Midbrain (tissue), 1 donor: ENCODE measurements around the gene SPRTN.
"Not testable (repeated sequence)": the region's sequence is repeated elsewhere in the genome, so short reads cannot be mapped to it uniquely, and the experiment has no call there.

Experiments
- DNase-seq: peaks from one replicate; lab custom pipeline; 2025; lab: John Stamatoyannopoulos, UW

The SPRTN gene

GRCh38 chr1:231337043-231337471 is 1.0 kb upstream of the SPRTN start:
- DNase-seq, result no peak

GRCh38 chr1:231337472-231338269 is 422 bp upstream of the SPRTN start, which contains the start of gene EXOC8:
Gene EXOC8 (minus strand): TSS chr1:231337852. CDS start chr1:231337745, 107 bp downstream.
- peak; percentile 99 for DNase-seq

- DNase-seq, result no peak
Measured at GRCh38 chr1:231340328-231341013, 2.4 kb downstream of the SPRTN start.

- no peak for DNase-seq
Measured at GRCh38 chr1:231347961-231348360, 9.9 kb downstream of the SPRTN start.

GRCh38 chr1:231348442-231348841 is 10.3 kb downstream of the SPRTN start:
- no peak for DNase-seq

- DNase-seq, result not testable (repeated sequence)
Measured at GRCh38 chr1:231348856-231349255, 10.8 kb downstream of the SPRTN start.

GRCh38 chr1:231351816-231352215 is 13.7 kb downstream of the SPRTN start:
- DNase-seq, result no peak

GRCh38 chr1:231353086-231353485 is 15.0 kb downstream of the SPRTN start:
- DNase-seq, result no peak

GRCh38 chr1:231354330-231355020 is 16.4 kb downstream of the SPRTN start:
- no peak for DNase-seq

- DNase-seq, result no peak
Measured at GRCh38 chr1:231355171-231355570, 17.1 kb downstream of the SPRTN start.

GRCh38 chr1:231357187-231357772 is 19.2 kb downstream of the SPRTN start:
- no peak for DNase-seq

GRCh38 chr1:231357831-231358354 is 19.8 kb downstream of the SPRTN start:
- DNase-seq, result peak; percentile 73

GRCh38 chr1:231359113-231359512 is 21.0 kb downstream of the SPRTN start:
- DNase-seq, result no peak

GRCh38 chr1:231362325-231362724 is 24.2 kb downstream of the SPRTN start:
- no peak for DNase-seq

- DNase-seq, result no peak
Measured at GRCh38 chr1:231363624-231364023, 25.5 kb downstream of the SPRTN start.

GRCh38 chr1:231364192-231364591 is 26.1 kb downstream of the SPRTN start:
- no peak for DNase-seq

GRCh38 chr1:231369282-231369681 is 31.2 kb downstream of the SPRTN start:
- peak; percentile 50 for DNase-seq

- no peak for DNase-seq
Measured at GRCh38 chr1:231372501-231372900, 34.4 kb downstream of the SPRTN start.

GRCh38 chr1:231374394-231374793 is 36.3 kb downstream of the SPRTN start:
- no peak for DNase-seq

- no peak for DNase-seq
Measured at GRCh38 chr1:231376101-231376500, 38.0 kb downstream of the SPRTN start.

GRCh38 chr1:231376875-231377549 is 38.9 kb downstream of the SPRTN start:
- DNase-seq, result no peak
